GM18861 (cell line): Measurements from ENCODE around the gene TMEM135.

Source experiments
- ATAC-seq: cut with Tn5 transposase; IDR thresholded peaks from one replicate; pipeline ENCODE4 v1.9.1; 2021; ENCODE audit not compliant: unreplicated experiment

The TMEM135 gene

DNA sequence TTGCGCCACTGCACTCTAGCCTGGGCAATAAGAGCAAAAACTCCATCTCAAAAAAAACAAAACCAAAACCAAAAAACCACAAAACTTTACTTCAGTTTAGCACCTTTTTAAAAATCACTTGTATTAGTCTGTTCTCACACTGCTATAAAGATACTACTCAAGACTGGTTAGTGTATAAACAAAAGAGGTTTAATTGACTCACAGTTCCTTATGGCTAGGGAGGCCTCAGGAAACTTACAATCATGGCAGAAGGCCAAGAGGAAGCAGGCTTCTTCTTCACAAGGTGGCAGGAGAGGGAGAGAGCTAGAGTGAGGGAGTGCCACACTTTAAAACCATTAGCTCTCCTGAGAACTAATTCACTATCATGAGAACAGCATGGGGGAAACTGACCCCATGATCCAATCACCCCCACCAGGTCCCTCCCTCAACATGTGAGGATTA is 261.3 kb downstream of the TMEM135 start:
- ATAC-seq: no peak

DNA sequence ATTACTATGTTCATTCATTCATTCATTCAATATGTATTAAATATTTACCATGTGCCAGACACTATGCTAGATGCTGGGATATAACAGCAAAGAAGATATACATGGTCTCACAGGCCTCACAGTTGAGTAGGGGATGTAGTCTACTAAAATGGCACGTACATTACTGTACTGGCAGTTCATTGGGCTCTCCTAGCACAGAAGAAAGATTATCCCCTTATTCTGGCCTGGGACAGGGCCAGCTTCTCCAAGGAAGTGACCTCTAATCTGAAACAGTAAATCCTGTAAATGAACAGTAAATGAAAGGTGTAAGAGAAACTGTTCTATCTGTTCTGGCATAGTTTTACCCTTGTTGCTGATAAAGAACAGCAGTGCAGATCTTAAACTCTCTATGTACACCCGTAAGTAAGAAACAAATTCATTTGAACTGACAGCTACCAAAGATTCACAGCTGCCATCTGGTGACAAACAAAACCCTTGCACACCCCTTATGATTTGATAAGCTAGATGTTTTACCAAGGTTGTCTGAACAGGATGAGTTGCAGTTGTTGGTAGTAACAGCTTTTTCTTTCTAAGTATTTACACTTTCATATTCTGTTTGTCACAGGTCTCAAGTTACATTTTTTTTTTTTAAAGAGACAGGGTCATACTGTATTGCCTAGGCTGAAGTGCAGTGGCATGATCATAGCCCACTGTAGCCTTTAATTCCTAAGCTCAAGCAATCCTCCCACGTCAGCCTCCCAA is 263.1 kb downstream of the TMEM135 start:
- ATAC-seq: no peak

- no peak for ATAC-seq
Measured at GRCh38 chr11:87301785-87302540, 264.2 kb downstream of the TMEM135 start.

DNA sequence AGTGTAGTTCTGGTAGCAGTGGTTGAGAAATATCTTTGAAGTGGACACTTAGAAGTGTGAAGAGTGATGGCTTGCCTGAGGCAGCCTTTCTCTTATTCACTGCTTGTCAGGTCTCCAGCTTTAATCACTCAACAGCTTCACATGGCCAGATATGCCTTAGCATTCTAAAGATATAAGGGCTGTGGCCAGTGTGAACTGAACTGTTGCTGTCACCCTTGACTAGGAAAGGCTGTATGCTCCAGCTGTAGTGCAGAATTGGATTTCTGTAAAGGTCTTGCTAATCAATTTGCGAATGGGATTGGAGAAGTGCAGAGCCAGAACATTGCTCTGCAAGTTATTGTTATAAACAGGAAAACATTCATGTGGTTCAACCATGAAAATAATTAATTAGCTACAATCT is 266.7 kb downstream of the TMEM135 start:
- ATAC-seq: no peak

GRCh38 chr11:87306262-87306851 is 268.6 kb downstream of the TMEM135 start:
- no peak for ATAC-seq

- no peak for ATAC-seq
Measured at GRCh38 chr11:87307101-87307500, 269.4 kb downstream of the TMEM135 start.

- no peak for ATAC-seq
Measured at GRCh38 chr11:87315229-87315628, 277.5 kb downstream of the TMEM135 start.

- ATAC-seq: no peak
Measured at GRCh38 chr11:87316491-87316890, 278.8 kb downstream of the TMEM135 start.

GRCh38 chr11:87317441-87317840 is 279.7 kb downstream of the TMEM135 start:
- ATAC-seq: no peak

GRCh38 chr11:87320123-87320522 is 282.4 kb downstream of the TMEM135 start:
- no peak for ATAC-seq

DNA sequence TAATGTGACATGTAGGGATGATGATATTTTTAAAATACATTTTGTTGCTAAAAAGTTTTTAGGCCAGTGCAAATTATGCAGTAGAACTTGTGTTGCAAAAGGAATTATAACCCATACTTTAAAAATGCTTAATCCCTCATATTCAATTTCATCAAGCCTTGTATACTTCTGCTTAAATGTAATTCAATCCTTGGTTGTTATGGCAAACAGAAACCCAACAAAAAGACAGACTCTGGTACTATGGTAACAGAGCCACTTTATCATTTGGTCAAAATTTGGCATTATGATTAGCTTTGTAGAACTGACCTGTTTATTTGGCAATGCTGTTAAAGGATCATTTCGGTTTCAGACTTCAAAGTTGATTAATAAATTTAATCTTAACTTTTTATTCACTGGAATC is 284.8 kb downstream of the TMEM135 start:
- ATAC-seq: no peak

DNA sequence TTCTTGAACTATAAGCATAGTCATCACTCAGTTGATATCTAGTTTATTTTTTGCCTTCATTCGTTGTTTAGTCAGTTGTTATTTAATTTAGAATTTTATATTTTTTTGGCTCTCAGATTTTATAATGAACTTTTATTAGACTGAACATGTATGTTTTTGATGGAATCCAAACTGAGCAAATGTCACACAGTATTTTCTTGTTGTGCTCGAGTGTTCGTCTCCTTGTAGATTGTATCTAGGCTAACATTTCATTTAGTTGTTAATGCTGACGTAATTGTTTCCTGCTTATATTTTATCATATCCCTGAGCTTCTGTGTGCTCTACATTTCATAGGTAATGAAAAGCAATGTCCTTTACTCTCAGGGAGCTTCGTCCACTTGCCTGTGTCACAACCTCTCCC is 286.2 kb downstream of the TMEM135 start:
- no peak for ATAC-seq

DNA sequence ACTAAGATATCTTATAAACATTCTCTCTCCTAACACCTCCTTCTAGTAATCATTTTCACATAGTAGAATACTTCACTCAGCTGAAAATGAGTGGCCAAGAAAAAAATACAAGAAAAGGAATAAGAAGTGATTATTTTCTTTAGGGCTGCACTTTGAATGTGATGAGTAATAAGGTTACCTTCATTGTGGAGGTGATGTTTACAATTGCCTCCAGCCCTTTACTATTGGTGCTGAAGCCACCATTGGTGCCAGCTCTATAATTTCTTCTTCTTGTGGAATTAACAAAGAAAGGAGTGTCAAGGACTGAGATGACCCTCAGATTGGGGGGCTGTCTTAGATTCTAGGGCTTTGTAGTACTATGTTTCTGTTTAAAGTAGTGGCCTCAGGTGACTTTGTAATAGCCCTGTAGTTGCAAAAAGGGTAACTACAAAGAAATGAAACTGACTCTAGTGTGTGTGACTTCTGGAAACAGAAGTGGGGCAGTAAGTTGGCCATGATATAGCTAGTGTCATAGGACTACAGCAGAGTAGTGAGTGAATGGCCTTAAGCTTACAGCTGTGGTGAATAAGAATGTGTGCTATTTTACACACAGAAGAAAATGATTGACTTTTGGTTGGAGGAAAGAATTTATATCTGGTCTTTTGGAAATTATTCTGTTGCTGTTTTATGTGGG is 287.2 kb downstream of the TMEM135 start:
- ATAC-seq: no peak

DNA sequence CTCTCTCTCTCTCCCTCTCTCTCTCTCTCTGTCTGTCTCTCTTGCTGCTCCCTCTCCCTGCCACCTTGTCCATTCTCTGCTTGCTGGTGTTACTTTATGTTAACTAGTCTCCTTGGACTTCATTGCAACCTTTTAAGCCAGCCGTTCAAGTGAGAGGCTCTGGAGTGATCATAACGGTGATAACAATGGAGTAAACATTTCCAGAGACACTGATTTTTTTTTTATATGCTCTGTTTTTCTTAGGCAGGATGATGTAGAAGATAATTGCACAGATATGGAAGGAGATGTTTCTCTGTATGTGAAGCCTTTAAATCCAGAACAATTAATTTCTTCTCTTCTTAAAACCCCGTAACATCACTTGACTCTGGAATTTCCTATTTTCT is 287.7 kb downstream of the TMEM135 start:
- no peak for ATAC-seq

- ATAC-seq: no peak
Measured at GRCh38 chr11:87326594-87326993, 288.9 kb downstream of the TMEM135 start.

- no peak for ATAC-seq
Measured at GRCh38 chr11:87329172-87329571, 291.4 kb downstream of the TMEM135 start.

DNA sequence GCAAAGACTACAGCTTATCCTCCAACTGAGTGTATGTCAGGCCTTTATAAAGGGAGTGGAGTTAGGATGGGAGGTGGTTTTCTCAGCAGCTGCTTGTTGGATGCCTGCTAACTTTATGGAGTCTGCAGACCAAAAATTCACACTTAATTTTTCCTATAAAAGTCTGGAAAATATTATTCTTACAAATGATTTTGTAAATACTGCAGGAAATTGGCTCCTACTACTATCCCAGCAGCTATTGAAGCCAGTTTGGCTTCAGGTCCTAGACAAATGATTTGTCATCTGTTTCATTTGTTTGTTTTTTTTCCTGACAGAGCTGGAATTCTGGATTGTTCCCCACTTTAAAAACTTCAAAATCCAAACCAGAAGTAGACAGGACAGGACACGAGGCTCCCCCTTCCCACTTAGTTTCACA is 292.5 kb downstream of the TMEM135 start:
- ATAC-seq: no peak

DNA sequence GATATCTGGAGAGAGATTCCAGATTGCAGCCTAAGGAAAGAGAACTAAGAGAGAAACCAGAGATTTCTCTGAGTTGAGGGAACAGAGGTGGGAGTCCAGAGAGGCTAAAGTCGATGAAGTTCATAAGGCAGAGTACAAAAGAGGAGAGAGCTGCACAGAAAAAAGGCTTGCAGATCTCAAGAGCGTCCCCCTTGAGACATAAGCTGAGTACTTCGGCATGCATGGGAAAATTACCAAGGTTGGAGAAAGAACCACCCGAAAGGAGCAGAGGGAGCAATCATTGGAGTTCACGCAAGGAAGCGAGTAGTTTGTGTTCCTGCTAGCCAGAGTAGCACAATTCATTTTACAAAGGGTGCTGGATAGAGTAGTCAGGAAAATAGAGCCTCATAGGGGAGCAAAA is 293.5 kb downstream of the TMEM135 start:
- ATAC-seq: no peak

DNA sequence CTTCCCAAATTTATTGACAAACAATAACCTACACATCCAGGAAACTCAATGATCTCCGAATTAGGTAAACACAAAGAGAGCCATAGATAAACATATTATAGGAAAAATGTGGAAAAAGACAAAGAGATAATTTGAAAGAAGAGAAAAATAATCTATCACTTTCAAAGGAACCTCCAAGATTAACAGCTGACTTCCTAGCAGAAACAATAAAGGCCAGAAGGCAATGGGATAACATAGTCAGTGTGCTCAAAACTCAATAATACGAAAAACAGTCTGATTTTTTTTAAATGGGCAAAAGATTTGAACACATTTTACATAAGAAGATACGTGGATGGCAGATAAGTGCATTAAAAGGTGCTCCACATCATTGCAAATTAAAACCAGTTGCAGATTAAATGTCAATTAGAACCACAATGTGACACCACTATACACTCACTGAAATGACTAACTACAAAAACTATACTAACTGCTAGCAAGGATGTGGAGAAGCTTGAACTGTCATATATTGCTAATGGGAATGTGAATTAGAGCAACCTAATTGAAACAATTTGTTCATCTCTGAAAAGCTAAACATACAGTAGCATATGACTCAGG is 300.4 kb downstream of the TMEM135 start:
- ATAC-seq: no peak

- ATAC-seq: no peak
Measured at GRCh38 chr11:87339416-87339815, 301.7 kb downstream of the TMEM135 start.

DNA sequence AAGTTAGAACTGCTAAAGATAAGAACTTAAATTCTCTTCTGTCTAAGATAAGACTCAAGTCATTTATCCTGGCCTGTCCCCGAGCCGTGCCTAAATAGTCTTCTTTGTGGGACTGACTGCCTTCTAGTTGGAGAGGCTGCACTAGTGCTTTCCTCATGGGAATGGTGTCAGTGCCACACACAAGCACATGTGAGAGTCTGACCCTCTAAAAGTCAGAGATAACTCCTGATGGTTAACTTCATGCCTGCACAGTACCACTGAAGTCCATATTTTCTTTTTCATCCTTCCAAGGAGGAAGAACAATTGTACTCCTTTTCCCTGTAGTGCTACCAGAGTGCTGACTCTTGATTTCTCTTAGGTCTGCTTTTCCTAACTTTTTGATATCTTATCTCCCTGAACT is 309.7 kb downstream of the TMEM135 start:
- no peak for ATAC-seq
